ENCODE measurements around the gene DLGAP1.

GRCh38 chr18:4252829-4253228 is 202.3 kb downstream of the DLGAP1 start:
- TF ChIP-seq RAD21 (IDR thresholded peaks at IDR 0.05; ENCODE audit: low read length) (no peak), TAF1 (IDR thresholded peaks at IDR 0.05; ENCODE audit: borderline replicate concordance, low read depth, low read length) (no peak), CHD2 (IDR thresholded peaks at IDR 0.05; ENCODE audit: low read length, partially characterized antibody) (no peak), CTCF (IDR thresholded peaks at IDR 0.05) (no peak), GABPA (IDR thresholded peaks at IDR 0.05; ENCODE audit: low read depth) (no peak), MEF2A (IDR thresholded peaks at IDR 0.05; ENCODE audit: borderline replicate concordance, low read depth) (no peak), TCF12 (IDR thresholded peaks at IDR 0.05) (no peak), SMC3 (IDR thresholded peaks at IDR 0.05; ENCODE audit: low read depth, low read length) (no peak), RXRA (IDR thresholded peaks at IDR 0.05; ENCODE audit: borderline replicate concordance, low read depth) (no peak)
